H1 (cell line): Measurements from ENCODE around the gene GPR156. TPM values are rescaled to one million over a fixed set of nuclear protein-coding genes. Genes with fewer than 3 reads are reported as not detected.

Experiments
- SIN3A ChIP-seq, 2 experiments: IDR thresholded peaks in 1 of 2; conservative IDR thresholded peaks in 1 of 2; 2 replicates each; pipeline ENCODE4 v1.6.1; 2011 to 2012; ENCODE audit warnings: low read length in 2 of 2, improper control_type of control experiment in 1 of 2, low read depth in 1 of 2, mild to moderate bottlenecking in 1 of 2
- polyA plus RNA-seq, 7 experiments: library from polyadenylated mRNA; depleted of rRNA in 3 of 7; stranded (reverse) in 5 of 7; unstranded in 2 of 7; fragments of >200 nt in 5 of 7; fragments of 200-250 nt in 2 of 7; gene quantifications; 1 replicate in 5 of 7; 2 replicates in 1 of 7; 4 replicates in 1 of 7; pipeline versions ENCODE4 v1.2.1 to v1.2.3, GENCODE V29; 2011 to 2013; ENCODE audit warnings: missing spikeins in 2 of 7, mixed read lengths in 2 of 7
- total RNA-seq: library from RNA; stranded (reverse); fragmentation: NEBNext Ultra II Directional; extraction: Animal tissue kit (Norgen Biotek cat#: 25700); gene quantifications from 2 replicates; pipeline ENCODE4 v1.2.1, GENCODE V29; 2021

Gene GPR156
- total and polyA plus RNA-seq, 2 of the 8 experiments (the other 6 are each of a cell fraction or from before 2014, with no cell fraction given) = 1.6 to 1.8 TPM

- no peak for TF ChIP-seq SIN3A (conservative IDR thresholded peaks at IDR 0.05 in 1 of 2, IDR thresholded peaks at IDR 0.05 in 1 of 2; ENCODE audit: low read depth in 1 of 2, low read length in 2 of 2)
Observed at GRCh38 chr3:120155108-120155507, 129.9 kb downstream of the GPR156 start (continued).
